LNCaP clone FGC (cell line): Measurements from ENCODE around the gene FAM3A.

ENCODE experiments used
- DNase-seq: peaks from one replicate; pipeline ENCODE4 v3.0.0-alpha.2; 2011; ENCODE audit warnings: low read depth
- H3K4me3 ChIP-seq: 2 replicates; pipeline ENCODE4 v1.5.1; 2011; ENCODE audit warnings: mild to moderate bottlenecking, low read depth, low read length, control low read depth
- CTCF ChIP-seq: IDR thresholded peaks from 2 replicates; pipeline ENCODE4 v1.5.1; 2012; ENCODE audit warnings: mild to moderate bottlenecking; ENCODE audit not compliant: control insufficient read depth, insufficient read depth; ENCODE audit errors: extremely low read depth

FAM3A gene

GRCh38 chrX:154473683-154474082 is 42.3 kb downstream of the FAM3A start:
- TF ChIP-seq CTCF, result no peak
- no peak overlapping the region for H3K4me3 ChIP-seq
- DNase-seq, result no peak

GRCh38 chrX:154472685-154473632 is 43.1 kb downstream of the FAM3A start:
- TF ChIP-seq CTCF, result no peak
- no peak for DNase-seq
- no peak overlapping the region for H3K4me3 ChIP-seq

- no peak for TF ChIP-seq CTCF
- DNase-seq, result no peak
- no peak overlapping the region for H3K4me3 ChIP-seq
These were observed 44.0 kb downstream of the FAM3A start for GRCh38 chrX:154471839-154472684.

GRCh38 chrX:154470914-154471568 is 45.0 kb downstream of the FAM3A start:
- no peak overlapping the region for H3K4me3 ChIP-seq
- no peak for TF ChIP-seq CTCF
- no peak for DNase-seq

- no peak for DNase-seq
- TF ChIP-seq CTCF, result no peak
These were observed 45.6 kb downstream of the FAM3A start for GRCh38 chrX:154470434-154470833.

GRCh38 chrX:154469880-154470279 is 46.2 kb downstream of the FAM3A start:
- H3K4me3 ChIP-seq, result no peak overlapping the region
- no peak for TF ChIP-seq CTCF
- DNase-seq, result no peak

More at GRCh38 chrX:154470434-154470833, 45.6 kb downstream of the FAM3A start:
- no peak overlapping the region for H3K4me3 ChIP-seq
